ENCODE results near the gene CYB561A3.

- TF ChIP-seq, protein P1, sequence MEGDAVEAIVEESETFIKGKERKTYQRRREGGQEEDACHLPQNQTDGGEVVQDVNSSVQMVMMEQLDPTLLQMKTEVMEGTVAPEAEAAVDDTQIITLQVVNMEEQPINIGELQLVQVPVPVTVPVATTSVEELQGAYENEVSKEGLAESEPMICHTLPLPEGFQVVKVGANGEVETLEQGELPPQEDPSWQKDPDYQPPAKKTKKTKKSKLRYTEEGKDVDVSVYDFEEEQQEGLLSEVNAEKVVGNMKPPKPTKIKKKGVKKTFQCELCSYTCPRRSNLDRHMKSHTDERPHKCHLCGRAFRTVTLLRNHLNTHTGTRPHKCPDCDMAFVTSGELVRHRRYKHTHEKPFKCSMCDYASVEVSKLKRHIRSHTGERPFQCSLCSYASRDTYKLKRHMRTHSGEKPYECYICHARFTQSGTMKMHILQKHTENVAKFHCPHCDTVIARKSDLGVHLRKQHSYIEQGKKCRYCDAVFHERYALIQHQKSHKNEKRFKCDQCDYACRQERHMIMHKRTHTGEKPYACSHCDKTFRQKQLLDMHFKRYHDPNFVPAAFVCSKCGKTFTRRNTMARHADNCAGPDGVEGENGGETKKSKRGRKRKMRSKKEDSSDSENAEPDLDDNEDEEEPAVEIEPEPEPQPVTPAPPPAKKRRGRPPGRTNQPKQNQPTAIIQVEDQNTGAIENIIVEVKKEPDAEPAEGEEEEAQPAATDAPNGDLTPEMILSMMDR (conservative IDR thresholded peaks at IDR 0.05; ENCODE audit: low read depth in 2 of 2) = no peak
- no peak for TF ChIP-seq JUNB (IDR thresholded peaks at IDR 0.05; ENCODE audit: unreplicated experiment)
- TF ChIP-seq REST (IDR thresholded peaks at IDR 0.05; ENCODE audit: unreplicated experiment) = no peak
- TF ChIP-seq POLR2AphosphoS5 (IDR thresholded peaks at IDR 0.05; ENCODE audit: low read depth) = no peak
- TF ChIP-seq, protein P2, sequence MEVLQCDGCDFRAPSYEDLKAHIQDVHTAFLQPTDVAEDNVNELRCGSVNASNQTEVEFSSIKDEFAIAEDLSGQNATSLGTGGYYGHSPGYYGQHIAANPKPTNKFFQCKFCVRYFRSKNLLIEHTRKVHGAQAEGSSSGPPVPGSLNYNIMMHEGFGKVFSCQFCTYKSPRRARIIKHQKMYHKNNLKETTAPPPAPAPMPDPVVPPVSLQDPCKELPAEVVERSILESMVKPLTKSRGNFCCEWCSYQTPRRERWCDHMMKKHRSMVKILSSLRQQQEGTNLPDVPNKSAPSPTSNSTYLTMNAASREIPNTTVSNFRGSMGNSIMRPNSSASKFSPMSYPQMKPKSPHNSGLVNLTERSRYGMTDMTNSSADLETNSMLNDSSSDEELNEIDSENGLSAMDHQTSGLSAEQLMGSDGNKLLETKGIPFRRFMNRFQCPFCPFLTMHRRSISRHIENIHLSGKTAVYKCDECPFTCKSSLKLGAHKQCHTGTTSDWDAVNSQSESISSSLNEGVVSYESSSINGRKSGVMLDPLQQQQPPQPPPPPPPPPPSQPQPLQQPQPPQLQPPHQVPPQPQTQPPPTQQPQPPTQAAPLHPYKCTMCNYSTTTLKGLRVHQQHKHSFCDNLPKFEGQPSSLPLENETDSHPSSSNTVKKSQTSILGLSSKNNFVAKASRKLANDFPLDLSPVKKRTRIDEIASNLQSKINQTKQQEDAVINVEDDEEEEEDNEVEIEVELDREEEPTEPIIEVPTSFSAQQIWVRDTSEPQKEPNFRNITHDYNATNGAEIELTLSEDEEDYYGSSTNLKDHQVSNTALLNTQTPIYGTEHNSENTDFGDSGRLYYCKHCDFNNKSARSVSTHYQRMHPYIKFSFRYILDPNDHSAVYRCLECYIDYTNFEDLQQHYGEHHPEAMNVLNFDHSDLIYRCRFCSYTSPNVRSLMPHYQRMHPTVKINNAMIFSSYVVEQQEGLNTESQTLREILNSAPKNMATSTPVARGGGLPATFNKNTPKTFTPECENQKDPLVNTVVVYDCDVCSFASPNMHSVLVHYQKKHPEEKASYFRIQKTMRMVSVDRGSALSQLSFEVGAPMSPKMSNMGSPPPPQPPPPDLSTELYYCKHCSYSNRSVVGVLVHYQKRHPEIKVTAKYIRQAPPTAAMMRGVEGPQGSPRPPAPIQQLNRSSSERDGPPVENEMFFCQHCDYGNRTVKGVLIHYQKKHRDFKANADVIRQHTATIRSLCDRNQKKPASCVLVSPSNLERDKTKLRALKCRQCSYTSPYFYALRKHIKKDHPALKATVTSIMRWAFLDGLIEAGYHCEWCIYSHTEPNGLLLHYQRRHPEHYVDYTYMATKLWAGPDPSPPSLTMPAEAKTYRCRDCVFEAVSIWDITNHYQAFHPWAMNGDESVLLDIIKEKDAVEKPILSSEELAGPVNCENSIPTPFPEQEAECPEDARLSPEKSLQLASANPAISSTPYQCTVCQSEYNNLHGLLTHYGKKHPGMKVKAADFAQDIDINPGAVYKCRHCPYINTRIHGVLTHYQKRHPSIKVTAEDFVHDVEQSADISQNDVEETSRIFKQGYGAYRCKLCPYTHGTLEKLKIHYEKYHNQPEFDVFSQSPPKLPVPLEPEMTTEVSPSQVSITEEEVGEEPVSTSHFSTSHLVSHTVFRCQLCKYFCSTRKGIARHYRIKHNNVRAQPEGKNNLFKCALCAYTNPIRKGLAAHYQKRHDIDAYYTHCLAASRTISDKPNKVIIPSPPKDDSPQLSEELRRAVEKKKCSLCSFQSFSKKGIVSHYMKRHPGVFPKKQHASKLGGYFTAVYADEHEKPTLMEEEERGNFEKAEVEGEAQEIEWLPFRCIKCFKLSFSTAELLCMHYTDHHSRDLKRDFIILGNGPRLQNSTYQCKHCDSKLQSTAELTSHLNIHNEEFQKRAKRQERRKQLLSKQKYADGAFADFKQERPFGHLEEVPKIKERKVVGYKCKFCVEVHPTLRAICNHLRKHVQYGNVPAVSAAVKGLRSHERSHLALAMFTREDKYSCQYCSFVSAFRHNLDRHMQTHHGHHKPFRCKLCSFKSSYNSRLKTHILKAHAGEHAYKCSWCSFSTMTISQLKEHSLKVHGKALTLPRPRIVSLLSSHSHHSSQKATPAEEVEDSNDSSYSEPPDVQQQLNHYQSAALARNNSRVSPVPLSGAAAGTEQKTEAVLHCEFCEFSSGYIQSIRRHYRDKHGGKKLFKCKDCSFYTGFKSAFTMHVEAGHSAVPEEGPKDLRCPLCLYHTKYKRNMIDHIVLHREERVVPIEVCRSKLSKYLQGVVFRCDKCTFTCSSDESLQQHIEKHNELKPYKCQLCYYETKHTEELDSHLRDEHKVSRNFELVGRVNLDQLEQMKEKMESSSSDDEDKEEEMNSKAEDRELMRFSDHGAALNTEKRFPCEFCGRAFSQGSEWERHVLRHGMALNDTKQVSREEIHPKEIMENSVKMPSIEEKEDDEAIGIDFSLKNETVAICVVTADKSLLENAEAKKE (CRISPR knock-in tag; IDR thresholded peaks at IDR 0.05) = no peak
- TF ChIP-seq EZH2 (IDR thresholded peaks at IDR 0.05; ENCODE audit: low read depth, unreplicated experiment) = no peak
- TF ChIP-seq EZH2phosphoT487 (IDR thresholded peaks at IDR 0.05; ENCODE audit: unreplicated experiment) = no peak
- no peak for TF ChIP-seq ZNF114 (CRISPR knock-in tag; IDR thresholded peaks at IDR 0.05)
- no peak for TF ChIP-seq CREB1 (CRISPR knock-in tag; IDR thresholded peaks at IDR 0.05; ENCODE audit: low read depth)
These were observed 3.8 kb downstream of the CYB561A3 start for GRCh38 chr11:61357894-61358239.

Measured in GM23338 (cell line).